Smooth muscle cell (in vitro differentiated cells): ENCODE results near the gene ACTG2. TPM values are rescaled to one million over a fixed set of nuclear protein-coding genes. Genes with fewer than 3 reads are reported as not detected.
A peak's percentile ranks its signal among the peaks of the same experiment; 100 is the strongest.

Source experiments
- DNase-seq: peaks from one replicate; lab custom pipeline; 2025; ENCODE audit not compliant: unreplicated experiment; lab: John Stamatoyannopoulos, UW
- H2AFZ ChIP-seq: fragments of 200-600 bp; sonication (generic); 2 replicates; pipeline ENCODE4 v1.6.0; 2016; ENCODE audit warnings: antibody characterized with exemption, low read depth, mild to moderate bottlenecking
- H3F3A ChIP-seq: fragments of 200-600 bp; sonication (generic); 2 replicates; pipeline ENCODE4 v1.6.0; 2017; ENCODE audit warnings: antibody characterized with exemption, low read depth
- H3K27ac ChIP-seq: fragments of 200-600 bp; sonication (generic); 2 replicates; pipeline ENCODE4 v1.5.1; 2016; ENCODE audit warnings: low read depth, mild to moderate bottlenecking
- H3K27me3 ChIP-seq: fragments of 200-600 bp; sonication (generic); 2 replicates; pipeline ENCODE4 v1.6.1; 2016; ENCODE audit warnings: low read depth, mild to moderate bottlenecking
- H3K36me3 ChIP-seq: fragments of 200-600 bp; sonication (generic); 2 replicates; pipeline ENCODE4 v1.5.1; 2016; ENCODE audit warnings: low read depth
- H3K4me1 ChIP-seq: fragments of 200-600 bp; sonication (generic); 2 replicates; pipeline ENCODE4 v1.5.1; 2016; ENCODE audit warnings: low read depth
- H3K4me2 ChIP-seq: fragments of 200-600 bp; sonication (generic); 2 replicates; pipeline ENCODE4 v1.6.0; 2016; ENCODE audit warnings: mild to moderate bottlenecking
- H3K4me3 ChIP-seq: fragments of 200-600 bp; sonication (generic); 2 replicates; pipeline ENCODE4 v1.5.1; 2016; ENCODE audit warnings: mild to moderate bottlenecking
- H3K79me2 ChIP-seq: fragments of 200-600 bp; sonication (generic); 2 replicates; pipeline ENCODE4 v1.6.0; 2016; ENCODE audit warnings: low read depth, mild to moderate bottlenecking
- H3K9ac ChIP-seq: fragments of 200-600 bp; sonication (generic); 2 replicates; pipeline ENCODE4 v1.6.0; 2016; ENCODE audit warnings: low read depth
- H3K9me3 ChIP-seq: fragments of 200-600 bp; sonication (generic); replicated peaks from 2 replicates; pipeline ENCODE4 v1.5.1; 2016; ENCODE audit warnings: low read depth
- H4K20me1 ChIP-seq: fragments of 200-600 bp; sonication (generic); 2 replicates; pipeline ENCODE4 v1.6.0; 2016; ENCODE audit warnings: low read depth
- WGBS: methylation state at CpG from one replicate; pipeline ENCODE4 v1.1.7; 2016; ENCODE audit warnings: low lambda C conversion rate; 5-methylcytosine and 5-hydroxymethylcytosine counted together
- polyA plus RNA-seq: library from polyadenylated mRNA; unstranded; fragments of >200 nt; fragmentation: Nextera tagmentation; extraction: Ambion mirVana; gene quantifications from 2 replicates; pipeline ENCODE4 v1.2.1, GENCODE V29; 2016
- total RNA-seq: library from RNA; depleted of rRNA; stranded (reverse); fragments of >200 nt; gene quantifications from 2 replicates; pipeline ENCODE4 v1.2.3, GENCODE V29; 2014
- TF ChIP-seq, protein P1 (sequence below): fragments of 200-600 bp; sonication (generic); IDR thresholded peaks from 2 replicates; pipeline ENCODE4 v1.5.1; 2017; ENCODE audit warnings: borderline replicate concordance, mild to moderate bottlenecking, antibody characterized with exemption; ENCODE audit not compliant: insufficient read depth, poor library complexity, severe bottlenecking

The ACTG2 gene
- total and polyA plus RNA-seq, 2 experiments from 2014 or later: 323 to 874 TPM

DNA sequence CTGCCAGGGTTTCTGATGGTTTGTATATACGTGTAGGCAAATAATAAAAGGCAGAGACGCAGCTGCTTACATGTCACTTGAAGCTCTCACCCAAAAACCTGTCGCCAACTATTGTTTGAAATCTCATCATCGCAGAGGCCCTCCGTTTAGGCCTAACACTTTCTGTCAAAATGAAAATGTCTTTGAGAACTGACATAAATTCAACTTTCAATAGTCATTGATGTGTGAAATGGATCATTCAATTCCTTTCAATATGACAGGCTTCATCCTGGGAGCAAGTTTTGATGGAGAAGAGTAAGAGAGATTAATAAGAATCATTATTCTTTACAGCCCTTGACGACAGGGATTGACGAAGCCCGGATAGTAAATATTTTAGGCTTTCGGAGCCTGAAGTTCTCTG, 2.7 kb downstream of the ACTG2 start:
- Histone ChIP-seq H3K9me3 (no peaks in the 10 kb centered on the region), H2AFZ (no peak overlapping the region), H3K27me3 (no peaks in the 10 kb centered on the region), H3K4me3 (no peak overlapping the region), H3K79me2 (peaks cover 9% of the 10 kb centered on the region), H4K20me1 (peaks cover 5% of the 10 kb centered on the region), H3K27ac (no peak overlapping the region), H3K4me2 (peak overlapping the region; percentile 28), H3K4me1 (peaks cover 6% of the 10 kb centered on the region), H3K36me3 (no peaks in the 10 kb centered on the region), H3F3A (no peaks in the 10 kb centered on the region), H3K9ac (no peak overlapping the region)
- TF ChIP-seq, protein P1, sequence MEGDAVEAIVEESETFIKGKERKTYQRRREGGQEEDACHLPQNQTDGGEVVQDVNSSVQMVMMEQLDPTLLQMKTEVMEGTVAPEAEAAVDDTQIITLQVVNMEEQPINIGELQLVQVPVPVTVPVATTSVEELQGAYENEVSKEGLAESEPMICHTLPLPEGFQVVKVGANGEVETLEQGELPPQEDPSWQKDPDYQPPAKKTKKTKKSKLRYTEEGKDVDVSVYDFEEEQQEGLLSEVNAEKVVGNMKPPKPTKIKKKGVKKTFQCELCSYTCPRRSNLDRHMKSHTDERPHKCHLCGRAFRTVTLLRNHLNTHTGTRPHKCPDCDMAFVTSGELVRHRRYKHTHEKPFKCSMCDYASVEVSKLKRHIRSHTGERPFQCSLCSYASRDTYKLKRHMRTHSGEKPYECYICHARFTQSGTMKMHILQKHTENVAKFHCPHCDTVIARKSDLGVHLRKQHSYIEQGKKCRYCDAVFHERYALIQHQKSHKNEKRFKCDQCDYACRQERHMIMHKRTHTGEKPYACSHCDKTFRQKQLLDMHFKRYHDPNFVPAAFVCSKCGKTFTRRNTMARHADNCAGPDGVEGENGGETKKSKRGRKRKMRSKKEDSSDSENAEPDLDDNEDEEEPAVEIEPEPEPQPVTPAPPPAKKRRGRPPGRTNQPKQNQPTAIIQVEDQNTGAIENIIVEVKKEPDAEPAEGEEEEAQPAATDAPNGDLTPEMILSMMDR: no peak
- WGBS: 96% methylated on average over 9 of the region's 9 CpGs
- no peak for DNase-seq

DNA sequence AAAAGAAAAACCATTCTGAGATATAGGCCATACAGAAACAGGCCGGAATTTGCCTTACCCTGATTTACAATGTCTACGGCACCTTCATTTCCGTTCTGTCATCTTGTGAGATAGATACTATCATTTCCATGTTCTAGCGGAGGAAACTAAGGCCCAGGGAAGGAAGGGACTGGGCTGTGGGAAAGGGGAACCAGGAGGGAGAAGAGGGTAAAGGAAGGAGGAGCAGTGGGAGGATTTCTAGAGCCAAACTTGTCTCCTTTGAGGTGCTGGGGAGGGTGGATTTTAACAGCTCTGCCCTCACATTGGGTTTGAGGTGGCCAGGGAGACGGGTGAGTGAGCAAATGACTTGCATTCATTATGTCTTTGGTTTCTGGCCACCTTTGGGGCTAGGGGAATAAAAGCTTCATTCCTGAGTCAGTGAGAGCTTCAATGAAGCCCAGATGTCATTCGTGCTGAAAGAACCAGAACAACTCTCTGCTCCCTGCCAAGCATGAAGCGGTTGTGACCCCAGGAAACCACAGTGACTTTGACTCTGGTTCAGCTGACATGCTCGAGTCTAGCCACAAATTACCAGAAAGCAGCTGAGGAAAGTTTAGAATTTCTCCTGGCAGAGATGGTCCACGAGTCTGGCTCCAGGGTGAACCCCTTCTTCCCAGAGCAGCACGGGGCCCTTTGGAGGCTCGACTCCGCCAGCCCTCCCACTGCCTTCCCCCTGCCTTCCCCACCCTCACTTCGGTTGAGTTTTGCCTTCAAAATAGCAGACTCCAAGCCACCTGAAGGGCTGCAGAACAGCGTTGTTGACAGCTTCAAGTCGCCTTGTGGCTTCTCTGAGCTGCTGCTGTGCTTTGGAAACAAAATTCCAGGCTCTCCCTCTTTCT, 3.8 kb downstream of the ACTG2 start:
- Histone ChIP-seq H3K4me1 (peaks cover 6% of the 10 kb centered on the region), H2AFZ (no peak overlapping the region), H3K4me2 (no peak overlapping the region), H3K79me2 (peaks cover 9% of the 10 kb centered on the region), H3K27me3 (no peaks in the 10 kb centered on the region), H3F3A (no peaks in the 10 kb centered on the region), H4K20me1 (peaks cover 10% of the 10 kb centered on the region), H3K4me3 (no peak overlapping the region), H3K27ac (no peak overlapping the region), H3K9me3 (no peaks in the 10 kb centered on the region), H3K9ac (no peak overlapping the region), H3K36me3 (no peaks in the 10 kb centered on the region)
- DNase-seq: no peak
- TF ChIP-seq, protein P1: no peak
- 84% methylated on average over 15 of the region's 15 CpGs for WGBS

DNA sequence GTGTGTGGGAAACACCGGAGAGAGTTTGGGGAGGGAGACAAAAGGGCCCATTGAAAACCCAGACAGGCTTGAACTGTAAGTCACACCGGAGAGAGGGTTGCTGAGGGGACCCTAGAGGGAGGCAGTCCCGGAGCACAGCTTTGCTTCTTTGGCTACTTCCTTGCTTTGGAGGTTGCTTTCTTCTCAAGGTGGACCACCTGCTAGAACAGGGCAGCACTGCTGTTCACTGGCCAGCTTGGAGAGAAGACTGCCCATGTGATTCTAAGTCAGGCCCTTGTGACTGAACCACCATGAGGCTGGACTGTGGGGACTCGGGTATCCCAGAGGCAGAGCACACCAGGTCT, 4.4 kb downstream of the ACTG2 start:
- Histone ChIP-seq H2AFZ (no peak overlapping the region), H3K9ac (no peak overlapping the region), H3K27me3 (no peaks in the 10 kb centered on the region), H3K4me3 (no peak overlapping the region), H3K4me1 (peaks cover 6% of the 10 kb centered on the region), H3K79me2 (peaks cover 9% of the 10 kb centered on the region), H4K20me1 (peaks cover 10% of the 10 kb centered on the region), H3K27ac (no peak overlapping the region), H3F3A (no peaks in the 10 kb centered on the region), H3K36me3 (no peaks in the 10 kb centered on the region), H3K4me2 (no peak overlapping the region), H3K9me3 (no peaks in the 10 kb centered on the region)
- DNase-seq: no peak
- 85% methylated on average over 4 of the region's 4 CpGs for WGBS
- TF ChIP-seq, protein P1: no peak

DNA sequence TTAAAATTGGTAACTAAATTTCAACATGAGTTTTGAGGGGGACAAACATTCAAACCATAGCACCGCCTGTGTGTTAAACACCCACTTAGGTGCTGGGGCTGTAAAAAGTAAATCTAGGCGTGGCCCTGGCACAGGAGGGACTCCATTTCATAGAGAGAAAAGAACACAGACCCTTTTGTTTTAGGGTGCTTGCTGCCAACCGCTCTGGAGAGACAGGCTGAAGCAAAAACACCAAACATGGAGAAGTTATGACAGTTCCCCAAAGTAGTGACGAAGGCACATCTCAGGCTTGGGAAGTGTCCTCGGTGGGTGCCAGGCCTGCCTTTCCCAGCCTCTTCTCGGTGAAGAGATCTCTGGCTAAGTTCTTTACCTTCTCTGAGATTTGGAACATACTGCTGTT, 5.1 kb downstream of the ACTG2 start:
- Histone ChIP-seq H3K79me2 (peaks cover 9% of the 10 kb centered on the region), H3K9ac (no peak overlapping the region), H3K4me3 (no peak overlapping the region), H2AFZ (no peak overlapping the region), H3K36me3 (no peaks in the 10 kb centered on the region), H3K27ac (no peak overlapping the region), H3K9me3 (no peaks in the 10 kb centered on the region), H3F3A (no peaks in the 10 kb centered on the region), H3K27me3 (no peaks in the 10 kb centered on the region), H3K4me2 (no peak overlapping the region), H4K20me1 (peaks cover 10% of the 10 kb centered on the region), H3K4me1 (peaks cover 6% of the 10 kb centered on the region)
- 91% methylated on average over 6 of the region's 6 CpGs for WGBS
- no peak for DNase-seq
- TF ChIP-seq, protein P1: no peak
